HG02610 (cell line): ENCODE measurements around the gene PKP2.
A peak's percentile ranks its signal among the peaks of the same experiment; 100 is the strongest.

Source experiments
- ATAC-seq: cut with Tn5 transposase; IDR thresholded peaks from one replicate; pipeline ENCODE4 v1.9.1; 2021; ENCODE audit warnings: mild to moderate bottlenecking, moderate library complexity; ENCODE audit not compliant: unreplicated experiment

The PKP2 gene

DNA sequence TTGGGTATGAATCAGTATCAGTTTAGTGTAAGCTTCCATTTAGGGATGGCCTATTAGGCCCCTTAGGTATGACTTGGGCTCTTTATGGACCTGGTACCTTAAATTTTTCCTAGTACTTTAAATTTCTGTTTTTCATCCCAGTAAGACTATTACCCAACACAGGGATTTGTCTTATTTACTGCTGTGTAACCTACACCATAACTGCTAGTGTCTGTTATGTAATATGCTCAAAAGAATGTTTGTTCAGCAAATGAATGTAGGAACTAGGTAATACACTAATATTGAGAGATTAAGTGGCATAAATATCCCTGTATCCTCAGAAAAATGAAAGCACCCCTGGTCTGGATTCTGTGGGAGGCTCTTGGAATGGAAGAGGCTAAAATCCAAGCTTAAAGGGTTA, 77.2 kb downstream of the PKP2 start:
- ATAC-seq = no peak

DNA sequence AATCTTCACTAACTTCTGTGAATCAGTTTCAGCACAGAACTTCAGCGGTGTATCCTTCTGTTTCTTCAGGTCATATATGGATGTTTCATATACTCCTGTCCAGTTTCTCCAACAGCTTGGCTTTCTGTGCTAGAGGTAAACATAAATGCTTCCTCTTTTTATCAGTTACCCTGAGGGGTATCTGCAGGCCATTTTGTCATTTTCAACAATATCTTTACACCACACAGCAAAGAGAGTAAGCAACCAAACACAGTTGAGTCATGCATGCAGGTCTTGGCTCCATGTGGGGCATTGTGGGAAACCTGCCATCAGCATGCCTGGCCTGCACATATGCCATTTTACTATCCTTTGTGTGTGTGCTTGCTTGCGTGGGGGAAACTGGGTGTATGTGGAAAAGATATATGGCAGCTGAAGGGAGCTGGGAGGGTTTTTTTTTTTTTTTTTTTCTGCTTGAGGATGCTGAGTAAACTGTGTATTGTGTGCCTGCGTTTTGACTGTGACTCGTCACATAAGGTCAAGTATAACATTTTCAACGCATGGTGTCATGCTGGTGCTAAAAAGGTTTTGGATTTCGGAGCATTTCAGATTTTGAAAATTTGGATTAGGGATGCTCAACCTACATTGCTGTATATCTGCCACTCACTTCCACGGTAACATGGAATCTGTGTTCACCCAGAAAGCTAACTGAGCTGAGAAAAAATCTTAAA, 84.7 kb downstream of the PKP2 start:
- ATAC-seq = no peak

DNA sequence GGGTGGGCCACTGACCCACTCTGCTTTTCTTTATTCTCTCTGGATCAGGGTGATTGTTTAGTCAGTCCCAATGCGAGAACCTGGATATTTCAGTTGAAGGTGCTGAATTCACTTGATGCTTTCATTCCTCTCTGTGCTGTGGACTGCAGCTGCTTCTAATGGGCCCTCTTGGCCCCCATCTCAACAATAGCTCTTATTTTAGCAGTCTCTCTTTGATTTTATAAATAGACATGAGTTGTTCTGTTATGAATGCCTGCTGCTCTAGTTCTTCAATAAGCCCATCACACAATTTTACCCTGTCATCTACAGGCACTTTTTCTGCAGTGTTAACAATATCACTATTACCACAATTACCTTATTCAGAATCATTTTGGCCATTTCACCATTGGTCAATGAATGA, 86.7 kb downstream of the PKP2 start:
- ATAC-seq = no peak

DNA sequence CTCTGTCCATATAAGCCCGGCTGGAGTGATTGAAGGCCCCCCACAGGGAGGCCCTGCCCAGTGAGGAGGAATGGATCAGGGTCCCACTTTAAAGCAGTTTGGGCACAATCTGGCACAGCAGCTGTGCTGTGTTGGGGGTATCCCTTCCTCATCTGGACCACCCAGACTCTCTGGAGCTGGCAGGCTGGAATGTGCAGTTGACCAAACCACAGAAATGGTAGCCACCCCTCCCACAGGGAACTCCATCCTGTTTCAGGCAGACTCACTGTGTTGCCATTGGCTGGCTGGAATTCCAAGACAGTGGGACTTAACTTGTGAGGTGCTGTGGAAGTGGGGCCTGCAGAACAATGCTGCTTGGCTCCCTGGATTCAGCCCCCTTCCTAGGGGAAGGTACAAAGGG, 87.4 kb downstream of the PKP2 start:
- ATAC-seq = no peak

DNA sequence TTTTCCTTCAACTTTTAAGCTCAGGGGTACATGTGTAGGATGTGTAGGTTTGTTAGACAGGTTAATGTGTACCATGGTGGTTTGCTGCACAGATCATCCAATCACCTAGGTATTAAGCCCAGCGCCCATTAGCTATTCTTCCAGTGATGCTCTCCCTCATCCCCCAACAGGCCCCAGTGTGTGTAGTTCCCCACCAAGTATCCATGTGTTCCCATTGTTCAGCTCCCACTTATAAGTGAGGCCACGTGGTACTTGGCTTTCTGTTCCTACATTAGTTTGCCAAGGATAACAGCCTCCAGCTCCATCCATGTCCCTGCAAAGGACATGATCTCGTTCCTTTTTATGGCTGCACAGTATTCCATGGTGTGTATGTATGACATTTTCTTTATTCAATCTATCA, 92.3 kb downstream of the PKP2 start:
- ATAC-seq = no peak

DNA sequence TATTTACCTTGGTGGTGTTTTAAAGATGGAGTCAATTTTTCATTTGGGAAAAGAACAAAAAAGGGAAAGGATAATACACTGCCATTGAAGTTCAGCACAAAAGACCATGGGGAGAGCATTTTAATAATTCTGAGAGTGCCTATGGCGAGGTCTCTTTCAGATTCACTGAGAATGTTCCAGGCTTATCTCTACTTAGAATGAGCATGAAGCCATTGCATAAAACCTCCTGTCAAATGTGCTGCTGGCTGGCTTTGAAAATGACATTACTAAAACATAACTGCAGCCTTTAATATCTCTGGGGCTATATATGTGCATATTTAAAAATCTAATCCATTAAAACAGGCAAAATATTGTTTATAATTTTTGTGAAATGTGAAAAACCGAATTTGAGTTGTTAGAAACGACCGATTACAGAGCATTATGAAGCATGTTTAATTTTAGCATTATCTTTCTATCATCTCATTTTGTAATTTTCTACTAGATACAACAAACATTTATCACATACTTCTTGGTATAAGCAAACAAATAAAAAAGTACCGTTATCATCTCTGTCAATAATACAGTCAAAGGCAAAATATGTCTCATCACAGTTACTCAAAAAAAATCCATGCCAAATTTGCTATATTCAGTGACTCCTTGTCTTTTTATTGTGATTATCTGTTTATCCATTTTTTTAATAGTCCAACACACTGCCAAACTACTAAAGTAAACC, 95.2 kb downstream of the PKP2 start:
- no peak for ATAC-seq

DNA sequence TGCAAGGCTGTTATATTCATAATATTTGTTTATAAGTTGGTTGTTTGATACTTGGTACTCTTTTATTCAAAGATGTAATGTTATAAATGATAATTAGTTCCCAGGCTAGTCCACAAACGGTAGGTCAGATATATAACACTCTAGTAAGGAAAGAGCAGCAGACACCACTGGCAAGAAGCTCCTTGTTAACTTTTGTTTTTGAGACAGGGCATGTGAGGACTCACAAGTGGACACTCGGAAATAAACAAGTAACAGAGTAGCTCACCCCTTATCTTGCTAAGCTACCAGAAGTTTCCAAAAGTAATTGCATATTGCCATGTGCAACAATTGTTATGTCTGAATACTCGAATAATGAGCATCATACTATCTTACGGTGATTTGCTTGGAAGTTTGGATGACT, 102.3 kb downstream of the PKP2 start:
- ATAC-seq = no peak

DNA sequence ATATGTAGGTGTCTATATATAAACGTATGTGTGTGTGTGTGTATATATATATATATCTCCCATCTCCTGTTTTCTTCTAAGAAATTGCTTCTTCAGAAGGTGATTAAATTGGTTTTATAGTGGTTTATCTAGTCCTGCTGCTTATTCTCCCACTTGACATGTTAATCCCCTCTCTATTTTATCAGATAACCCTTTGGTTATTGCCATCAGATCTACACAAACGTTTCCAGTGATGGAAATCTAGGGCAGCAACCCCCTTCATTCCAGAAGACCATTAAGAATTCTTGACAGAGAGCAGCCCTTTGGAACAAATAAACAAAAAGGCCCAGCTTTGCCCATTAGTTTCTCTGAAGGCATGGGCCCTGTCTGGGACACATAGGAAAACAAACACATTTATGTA, 106.7 kb downstream of the PKP2 start:
- no peak for ATAC-seq

DNA sequence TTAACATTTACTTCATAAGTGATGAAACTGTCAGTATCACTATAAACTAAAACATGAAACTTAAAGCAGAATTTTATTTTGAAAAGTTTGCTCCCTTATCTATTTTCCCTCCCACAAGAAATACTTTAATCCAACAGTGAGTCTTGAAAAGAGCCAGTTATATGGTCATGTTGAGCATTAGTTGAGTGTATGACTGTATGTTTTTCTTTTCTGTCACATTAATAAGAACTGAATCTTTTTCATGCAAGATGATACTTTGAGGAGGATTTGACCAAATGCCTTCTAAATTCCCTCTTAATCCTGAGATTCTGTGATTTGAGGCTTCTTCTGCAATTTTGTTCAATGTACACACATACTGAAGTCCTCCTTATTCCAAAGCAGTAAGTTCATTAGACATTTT, 107.1 kb downstream of the PKP2 start:
- no peak for ATAC-seq

DNA sequence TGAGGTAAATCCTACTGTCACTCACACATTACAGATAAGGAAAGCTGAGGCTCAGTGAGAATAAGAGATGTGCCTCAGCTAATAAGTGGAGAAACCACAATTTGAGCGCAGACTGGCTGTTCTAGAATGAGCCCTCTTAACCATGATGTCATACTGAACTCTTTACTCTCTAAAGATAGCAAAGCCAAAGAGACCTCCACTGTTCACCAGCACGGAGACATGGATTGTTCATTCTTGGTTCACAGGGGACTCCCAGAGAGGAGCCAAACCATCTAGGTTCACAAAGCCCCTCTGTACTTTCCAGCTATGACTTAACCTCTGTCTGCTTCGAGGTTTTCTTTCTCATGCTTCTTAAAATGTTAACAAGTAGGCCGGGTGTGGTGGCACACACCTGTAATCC, 108.2 kb downstream of the PKP2 start:
- ATAC-seq = peak; percentile 71

DNA sequence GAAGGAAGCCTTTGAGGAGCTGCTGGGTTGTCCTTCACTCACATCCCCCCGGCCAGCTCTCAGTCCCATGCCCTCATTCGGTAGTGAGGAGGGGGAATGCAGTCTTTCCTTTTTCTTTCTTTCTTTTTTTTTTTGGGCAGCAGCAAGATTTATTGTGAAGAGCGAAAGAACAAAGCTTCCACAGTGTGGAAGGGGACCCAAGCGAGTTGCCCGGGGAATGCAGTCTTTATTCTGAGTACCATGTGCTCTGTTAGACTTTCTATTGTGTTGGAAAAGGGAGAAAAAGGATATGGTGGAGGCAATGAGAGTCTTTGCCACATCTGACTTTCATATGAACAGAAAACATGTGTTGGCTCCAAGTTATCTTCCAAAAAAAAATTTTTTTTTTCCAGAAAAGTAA, 111.0 kb downstream of the PKP2 start:
- ATAC-seq = no peak

DNA sequence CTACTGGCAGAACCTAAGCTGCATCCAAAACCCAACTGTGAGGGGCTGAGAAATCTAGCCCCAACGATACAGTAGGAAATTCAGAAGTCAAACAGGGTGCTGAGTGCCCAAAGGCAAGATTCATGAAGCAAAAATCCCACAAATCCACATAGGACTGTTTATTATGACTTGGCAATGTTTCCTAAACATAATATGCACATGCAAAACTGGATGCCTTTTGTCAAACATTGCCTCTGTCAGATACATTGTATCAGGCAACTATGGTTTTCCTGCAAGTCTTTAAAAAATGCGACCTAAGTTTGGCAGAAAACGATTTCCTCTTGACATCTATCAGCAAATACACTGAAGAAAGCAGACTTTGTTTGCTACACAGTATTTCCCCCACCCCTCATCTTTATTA, 113.5 kb downstream of the PKP2 start:
- no peak for ATAC-seq

DNA sequence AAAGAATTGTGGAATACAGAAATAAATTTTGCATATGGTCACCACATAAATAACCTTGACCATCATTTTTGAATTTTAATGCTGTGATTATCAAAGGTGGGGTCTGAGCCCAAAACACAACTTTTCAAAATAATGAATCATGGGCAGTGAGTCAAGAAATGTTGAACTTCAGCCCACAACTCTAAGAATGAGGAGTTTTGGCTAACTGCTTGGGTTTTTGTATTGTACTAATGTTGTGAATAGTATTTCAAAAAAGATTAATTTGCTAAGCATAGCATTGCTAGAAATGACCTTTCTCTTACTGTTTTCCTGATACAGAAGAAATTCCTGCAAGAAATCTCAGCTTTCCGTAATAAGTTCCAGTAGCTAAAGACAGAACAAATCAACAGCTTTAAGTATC, 116.5 kb downstream of the PKP2 start:
- ATAC-seq = no peak

DNA sequence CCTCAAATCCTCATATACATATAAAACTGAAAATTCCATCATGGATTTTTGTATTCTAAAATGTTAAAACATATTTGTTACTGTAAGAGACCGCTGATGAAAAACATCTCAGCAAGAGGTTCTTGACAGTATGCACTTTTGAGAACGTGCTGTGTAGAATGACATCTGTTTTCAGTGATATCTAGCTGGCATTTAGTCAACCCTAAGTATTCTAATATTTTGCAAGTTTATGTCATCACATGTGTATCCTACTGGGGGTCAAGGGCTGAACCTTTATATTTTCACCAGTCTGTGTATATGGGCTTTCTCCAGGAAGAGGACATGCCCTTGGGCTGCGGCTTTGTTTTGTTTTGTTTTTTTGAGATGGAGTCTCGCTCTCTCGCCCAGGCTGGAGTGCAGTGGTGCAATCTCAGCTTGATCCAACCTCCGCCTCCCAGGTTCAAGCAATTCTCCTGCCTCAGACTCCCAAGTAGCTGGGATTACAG, 118.8 kb downstream of the PKP2 start:
- no peak for ATAC-seq

DNA sequence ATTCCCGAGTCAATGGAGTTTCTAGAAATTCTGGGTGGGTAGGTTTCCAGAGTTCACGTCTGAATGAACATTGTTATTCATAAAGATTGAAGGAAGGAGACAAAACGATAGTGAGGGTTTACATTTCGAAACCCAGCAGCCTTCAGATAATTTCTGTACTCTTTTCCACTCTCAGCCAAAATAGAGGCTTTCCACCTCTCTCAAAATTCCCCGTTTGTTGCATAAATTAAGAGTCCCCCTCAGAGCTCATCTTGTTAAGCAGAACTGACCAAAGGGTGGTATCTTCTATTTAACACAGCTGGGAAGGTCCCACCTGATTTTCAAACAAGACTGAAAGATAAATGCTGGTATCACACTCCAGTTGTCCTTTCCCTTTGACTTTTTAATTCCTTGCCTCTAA, 119.4 kb downstream of the PKP2 start:
- ATAC-seq = peak; percentile 87

DNA sequence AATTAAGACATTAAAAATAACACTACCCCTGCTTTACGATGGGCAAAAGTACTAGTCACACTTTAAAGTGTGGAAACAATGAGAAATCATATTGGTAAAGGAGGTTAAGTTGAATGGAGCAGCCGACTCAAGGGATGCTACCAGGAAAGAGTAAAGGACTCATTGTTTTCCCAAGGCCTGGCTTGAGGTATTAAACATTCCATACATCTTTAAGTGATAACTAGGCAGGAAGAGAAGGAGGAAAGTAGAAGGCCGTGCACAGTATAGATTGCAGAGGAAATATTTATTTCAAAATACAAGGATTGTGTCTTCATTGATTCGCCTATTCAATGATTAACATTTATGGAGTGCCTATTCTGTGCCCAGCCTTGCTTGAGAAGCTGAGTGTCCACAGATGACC, 120.3 kb downstream of the PKP2 start:
- no peak for ATAC-seq

DNA sequence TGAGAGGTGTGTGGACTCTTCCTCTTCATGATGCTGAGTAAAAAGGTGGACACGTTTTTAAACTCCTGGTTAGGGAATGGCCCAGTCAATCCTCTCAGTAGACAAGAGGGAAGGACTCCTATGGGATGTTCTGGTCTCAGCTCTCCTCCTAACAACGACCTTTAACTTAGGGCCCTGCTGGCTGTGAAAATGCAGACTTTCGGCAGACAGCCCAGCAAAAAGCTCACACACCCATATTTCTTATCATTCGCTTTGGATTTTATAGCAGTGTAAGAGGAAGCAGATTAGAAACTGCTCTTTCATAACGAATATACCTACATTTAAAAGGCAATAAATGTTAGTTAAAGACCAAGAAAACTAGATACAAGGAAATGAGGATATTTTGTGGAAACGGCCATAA, 122.9 kb downstream of the PKP2 start:
- no peak for ATAC-seq

DNA sequence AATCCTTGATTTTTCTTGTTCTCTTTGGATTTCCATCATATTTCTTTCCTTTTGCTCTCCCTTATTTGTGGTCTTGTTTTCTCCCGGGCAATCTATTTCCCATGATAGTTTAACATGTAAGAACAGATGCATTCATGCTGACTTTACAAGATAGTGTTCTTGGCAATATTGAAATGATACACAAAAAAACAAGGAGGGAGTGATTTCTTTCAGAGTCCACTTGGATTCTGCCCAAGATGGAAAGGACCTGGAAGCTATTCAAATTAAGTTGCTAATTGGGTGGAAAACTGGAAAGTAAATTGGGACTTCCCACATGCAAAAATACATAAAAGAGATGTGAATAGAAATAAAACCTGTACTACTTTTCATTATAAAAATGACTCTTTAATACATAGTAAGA, 126.4 kb downstream of the PKP2 start:
- no peak for ATAC-seq

DNA sequence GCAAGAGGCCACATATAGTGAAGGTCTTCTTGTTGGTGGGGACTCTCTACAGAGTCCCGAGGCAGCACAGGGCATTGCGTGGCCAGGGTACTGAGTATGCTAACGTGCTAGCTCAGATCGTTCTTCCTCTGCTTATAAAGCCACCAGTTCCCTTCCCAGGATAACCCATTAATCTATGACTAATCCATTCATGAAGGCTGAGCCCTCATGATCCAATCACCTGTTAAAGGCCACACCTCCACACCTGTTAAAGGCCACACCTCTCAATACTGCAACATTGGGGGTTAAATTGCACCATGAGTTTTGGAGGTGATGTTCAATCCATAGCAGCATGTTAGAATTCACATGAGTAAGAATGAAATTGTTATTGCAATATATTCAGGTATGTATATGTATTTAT, 128.1 kb downstream of the PKP2 start:
- no peak for ATAC-seq

DNA sequence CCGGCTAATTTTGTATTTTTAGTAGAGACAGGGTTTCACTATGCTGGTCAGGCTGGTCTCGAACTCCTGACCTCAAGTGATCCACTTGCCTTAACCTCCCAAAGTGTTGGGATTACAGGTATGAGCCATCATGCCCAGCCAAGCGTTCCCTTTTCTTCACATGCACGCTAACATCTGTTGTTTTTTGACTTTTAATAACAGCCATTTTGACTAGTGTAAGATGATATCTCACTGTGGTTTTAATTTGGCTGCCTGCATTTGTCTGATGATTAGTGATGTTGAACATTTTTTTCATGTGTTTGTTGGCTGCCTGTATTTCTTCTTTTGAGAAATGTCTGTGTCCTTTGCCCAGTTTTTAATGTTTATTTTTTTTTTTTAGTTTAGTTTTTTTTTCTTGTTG, 130.7 kb downstream of the PKP2 start:
- no peak for ATAC-seq

DNA sequence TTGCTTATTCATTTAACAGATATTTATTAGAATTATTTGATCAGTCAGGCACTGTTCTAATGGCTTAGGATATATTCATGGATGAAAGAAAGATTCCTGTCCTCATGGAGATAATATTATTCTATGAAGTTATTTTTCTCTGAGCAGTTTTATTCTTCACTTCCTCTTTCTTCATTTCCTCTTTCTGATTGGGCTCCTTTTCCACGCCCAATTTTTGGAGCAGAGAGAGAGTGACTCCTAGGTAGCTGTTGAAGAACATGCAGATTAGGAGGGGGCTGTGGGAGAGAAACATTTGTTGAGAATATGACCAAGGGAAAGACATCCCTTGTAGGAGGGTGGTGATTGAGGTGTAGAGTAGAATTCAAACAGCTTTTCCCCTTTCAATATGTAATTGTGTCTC, 134.9 kb downstream of the PKP2 start:
- peak; percentile 71 for ATAC-seq

DNA sequence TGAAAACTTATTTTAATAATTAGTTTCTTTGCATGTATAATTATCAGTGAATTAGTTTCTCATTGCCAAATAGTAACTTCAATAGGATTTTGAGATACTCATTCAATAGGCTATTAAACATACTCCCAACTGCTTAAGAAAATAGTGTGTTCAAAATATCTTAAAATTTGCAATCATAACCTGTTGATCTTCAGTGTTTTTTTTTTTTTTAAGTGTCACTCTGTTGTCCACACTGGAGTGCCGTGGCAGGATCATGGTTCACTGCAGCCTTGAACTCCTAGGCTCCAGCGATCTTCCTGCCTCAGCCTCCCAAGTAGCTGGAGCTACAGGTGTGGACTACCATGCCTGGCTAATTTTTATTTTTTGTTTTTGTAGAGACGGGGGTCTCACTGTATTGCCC, 139.4 kb downstream of the PKP2 start:
- ATAC-seq = no peak
